Epithelial cell of esophagus (primary cell): Measurements from ENCODE around the gene EMP1.
A peak's percentile ranks its signal among the peaks of the same experiment; 100 is the strongest.

ENCODE experiments used
- DNase-seq: peaks from one replicate; pipeline ENCODE4 v3.0.0; 2010; ENCODE audit warnings: low read depth
- H3K4me3 ChIP-seq: 2 replicates; pipeline ENCODE4 v1.5.1; 2011; ENCODE audit warnings: mild to moderate bottlenecking, low read length, control low read depth
- CTCF ChIP-seq: IDR thresholded peaks from 2 replicates; pipeline ENCODE4 v1.5.1; 2011; ENCODE audit warnings: low read depth, mild to moderate bottlenecking, low read length, control low read depth, inconsistent platforms; ENCODE audit not compliant: insufficient read depth; ENCODE audit errors: missing control alignments

The EMP1 gene

DNA sequence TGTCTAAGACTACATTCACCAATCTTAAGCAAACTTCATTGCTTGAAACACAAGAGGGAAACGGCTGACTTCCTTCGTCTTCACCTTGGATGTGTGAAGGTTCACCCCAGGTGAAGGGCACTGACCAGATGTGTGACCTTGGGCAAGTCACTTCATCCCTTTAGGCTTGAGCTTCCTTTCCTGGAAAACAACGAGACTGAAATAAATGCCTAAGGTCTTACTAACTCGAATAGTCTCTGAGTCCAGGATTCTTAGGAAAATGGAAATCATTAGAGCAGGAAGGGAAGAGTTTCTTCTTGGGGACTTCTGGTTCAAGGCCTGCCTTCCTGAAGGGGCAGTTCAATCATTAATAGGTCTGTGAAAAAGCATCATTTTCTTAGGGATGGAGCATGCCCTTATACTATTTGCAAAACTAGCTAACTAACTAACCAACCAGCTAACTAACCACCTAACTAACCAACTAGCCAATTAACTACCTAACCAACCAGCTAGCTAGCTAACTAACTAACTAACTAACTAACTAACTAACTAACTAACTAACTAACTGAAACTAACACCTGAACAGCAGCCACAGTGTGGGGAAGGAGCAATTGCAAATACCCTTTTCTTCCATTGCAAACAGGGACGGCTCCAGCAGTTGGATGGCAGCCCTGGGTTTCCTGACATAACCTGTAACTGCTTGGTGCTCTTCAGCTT is 31.5 kb upstream of the EMP1 start:
- no peak overlapping the region for H3K4me3 ChIP-seq
- no peak for TF ChIP-seq CTCF
- DNase-seq: no peak

- TF ChIP-seq CTCF: no peak
- H3K4me3 ChIP-seq: no peak overlapping the region
- DNase-seq: peak; percentile 99
Measured at GRCh38 chr12:13165617-13166041, 30.9 kb upstream of the EMP1 start.

DNA sequence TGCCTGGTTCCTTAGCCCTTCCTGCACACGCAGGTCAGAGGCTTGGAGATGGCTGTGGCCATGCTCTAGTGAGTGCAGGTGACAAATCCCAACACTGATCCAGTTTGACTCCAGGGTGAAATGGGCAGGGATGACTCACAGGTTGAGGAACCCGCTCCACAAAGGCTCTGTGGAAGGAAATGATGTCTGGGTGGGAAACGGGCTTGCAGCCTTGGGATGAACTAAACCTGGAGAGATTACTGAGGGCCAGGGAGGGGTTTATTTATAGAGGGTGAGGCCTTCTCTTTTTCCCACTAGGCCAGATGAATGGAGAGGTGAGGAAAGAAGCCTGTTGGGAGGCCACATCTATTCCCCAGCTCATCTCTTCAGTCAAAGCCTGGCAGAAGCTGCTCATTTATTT is 29.3 kb upstream of the EMP1 start:
- no peak for TF ChIP-seq CTCF
- no peak overlapping the region for H3K4me3 ChIP-seq
- peak; percentile 90 for DNase-seq

- no peak for TF ChIP-seq CTCF
- no peak for DNase-seq
- H3K4me3 ChIP-seq: no peak overlapping the region
Measured at GRCh38 chr12:13167906-13168305, 28.6 kb upstream of the EMP1 start.

DNA sequence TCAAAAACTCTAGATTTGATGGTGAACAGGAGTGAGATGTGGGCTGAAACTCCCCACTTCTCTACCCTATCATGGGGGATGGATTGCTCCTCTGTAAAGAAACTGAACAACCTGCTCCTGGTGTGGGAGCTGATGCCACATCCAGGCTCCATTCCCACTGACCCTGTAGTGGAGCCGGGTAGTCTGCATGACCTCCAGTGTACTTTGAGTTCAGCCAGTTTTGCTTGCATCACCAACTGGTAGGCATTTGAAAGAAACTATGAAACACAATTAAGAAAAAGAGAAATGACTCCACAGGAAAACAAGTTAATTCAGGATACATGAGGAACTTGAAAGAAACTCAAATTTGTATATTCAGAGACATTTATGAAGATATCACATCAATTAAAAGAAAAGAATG is 27.3 kb upstream of the EMP1 start:
- no peak for DNase-seq
- TF ChIP-seq CTCF: no peak
- H3K4me3 ChIP-seq: no peak overlapping the region

GRCh38 chr12:13170892-13171490 is 25.5 kb upstream of the EMP1 start:
- no peak for TF ChIP-seq CTCF

More at GRCh38 chr12:13170892-13171490, 25.5 kb upstream of the EMP1 start:
- DNase-seq: no peak
- no peak overlapping the region for H3K4me3 ChIP-seq
